Transverse colon (tissue), 4 donors: ENCODE measurements around the gene DDAH1. TPM values are rescaled to one million over a fixed set of nuclear protein-coding genes. Genes with fewer than 3 reads are reported as not detected.

Experiments used
- DNase-seq: peaks from one replicate; pipeline ENCODE4 v3.0.0-alpha.2; 2019
- H3K27ac ChIP-seq, 4 donors: fragments of 200-600 bp; sonication (generic); 2 replicates each; pipeline ENCODE4 v1.5.1; 2016 to 2018; ENCODE audit warnings: inconsistent platforms in 4 of 4
- H3K27me3 ChIP-seq: fragments of 200-600 bp; sonication (generic); 2 replicates; pipeline ENCODE4 v1.5.1; 2017; ENCODE audit warnings: inconsistent platforms
- H3K36me3 ChIP-seq, 4 donors: fragments of 200-600 bp; sonication (generic); 2 replicates each; pipeline ENCODE4 v1.5.1; 2017 to 2019; ENCODE audit warnings: inconsistent platforms in 4 of 4
- H3K4me1 ChIP-seq, 4 donors: fragments of 200-600 bp; sonication (generic); 2 replicates each; pipeline ENCODE4 v1.5.1; 2017 to 2020; ENCODE audit warnings: inconsistent platforms in 4 of 4
- H3K4me3 ChIP-seq, 4 donors: fragments of 200-600 bp; sonication (generic); 1 replicate in 1 of 4; 2 replicates in 3 of 4; pipeline versions ENCODE4 v1.5.1 to v1.6.1; 2017 to 2019; ENCODE audit warnings: inconsistent platforms in 4 of 4
- H3K9me3 ChIP-seq, 2 donors: fragments of 200-600 bp; sonication (generic); 2 replicates each; pipeline ENCODE4 v1.5.1; 2017 to 2019; ENCODE audit warnings: inconsistent platforms in 2 of 2
- EP300 ChIP-seq: sonication (generic); formaldehyde crosslinking; IDR thresholded peaks from one replicate; pipeline ENCODE4 v1.6.1; 2017; ENCODE audit warnings: antibody characterized with exemption, low read depth
- POLR2A ChIP-seq: fragments of 450-650 bp; IDR thresholded peaks from one replicate; pipeline ENCODE4 v1.6.1; 2016; ENCODE audit warnings: antibody characterized with exemption, mild to moderate bottlenecking, moderate library complexity
- POLR2AphosphoS5 ChIP-seq, 3 donors: sonication (generic); formaldehyde crosslinking; IDR thresholded peaks; one replicate each; pipeline ENCODE4 v1.6.1; 2016; ENCODE audit warnings: antibody characterized with exemption in 3 of 3
- WGBS, 2 donors: methylation state at CpG; one replicate each; pipeline ENCODE4 v1.1.5; 2018; ENCODE audit warnings: low coverage in 1 of 2; 5-methylcytosine and 5-hydroxymethylcytosine counted together
- in situ Hi-C, 4 donors: fragments of 200-750 bp; cut with MboI; loops; one replicate each; pipeline versions ENCODE4 v1.15.0 to v1.15.1; 2017; ENCODE audit warnings: low sequenced_read_pairs in 3 of 4, low pct_ligation_motif_present in 1 of 4, low pct_unique_long_range_greater_than_20kb in 1 of 4
- intact Hi-C: fragments of 100-400 bp; cut with DNase I; formaldehyde crosslinking; loops from one replicate; pipeline ENCODE4 v1.15.1; 2023; ENCODE audit warnings: low total_unique reads
- total RNA-seq, 4 donors: library from RNA; depleted of rRNA; stranded (reverse); fragments of >200 nt; gene quantifications; one replicate each; pipeline ENCODE4 v1.1.0, GENCODE V29; 2016
- TF ChIP-seq, protein P1 (sequence below), 5 experiments: fragments of 200-600 bp in 3 of 5; fragments of 450-650 bp in 2 of 5; sonication (generic) in 3 of 5; IDR thresholded peaks; 1 replicate in 2 of 5; 2 replicates in 3 of 5; pipeline ENCODE4 v1.5.1; 2016 to 2017; ENCODE audit warnings: antibody characterized with exemption in 5 of 5, inconsistent platforms in 3 of 5, mild to moderate bottlenecking in 2 of 5, moderate library complexity in 1 of 5

The DDAH1 gene
- total RNA-seq, 4 donors from 2014 or later = 22.4 to 69.4 (median 48.3) TPM

DNA sequence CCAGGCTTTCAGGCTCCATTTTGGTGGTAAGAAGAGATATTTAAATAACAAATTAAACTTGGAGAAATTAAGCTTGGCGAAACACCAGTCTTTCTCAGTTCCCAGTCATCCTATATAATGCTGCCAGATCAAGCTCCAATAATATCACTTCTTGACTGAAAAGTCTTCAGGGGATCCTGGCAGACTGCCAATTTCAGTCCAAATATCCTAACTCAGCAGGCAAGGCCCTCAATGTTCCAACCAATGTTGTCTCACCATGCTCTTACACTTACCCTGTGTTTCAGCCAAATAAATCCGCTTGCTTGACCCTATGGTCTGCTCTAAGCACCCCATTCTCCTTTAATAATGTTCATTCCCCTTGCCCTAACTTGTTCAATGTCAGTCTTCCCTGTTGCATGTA, 148.6 kb downstream of the DDAH1 start:
- in situ Hi-C loops = loop anchor here (10.0 to 25.0 kb wide), 7 partner anchors 171 to 846 kb away; partner anchors contain the start of genes CCN1 (in 4 of the 4) and COL24A1 (in 1 of the 4)
- DNase-seq = no peak
- no peaks in the 10 kb centered on the region for H3K36me3 ChIP-seq
- H3K27me3 ChIP-seq = no peaks in the 10 kb centered on the region
- H3K4me3 ChIP-seq = no peak overlapping the region
- WGBS, 2 donors = 97 to 100% methylated on average over 2 of the region's 2 CpGs
- H3K27ac ChIP-seq = no peak overlapping the region
- H3K9me3 ChIP-seq = no peaks in the 10 kb centered on the region
- H3K4me1 ChIP-seq = peaks cover 0 to 12% (median 6%) of the 10 kb centered on the region in 4 donors
- TF ChIP-seq, protein P1, sequence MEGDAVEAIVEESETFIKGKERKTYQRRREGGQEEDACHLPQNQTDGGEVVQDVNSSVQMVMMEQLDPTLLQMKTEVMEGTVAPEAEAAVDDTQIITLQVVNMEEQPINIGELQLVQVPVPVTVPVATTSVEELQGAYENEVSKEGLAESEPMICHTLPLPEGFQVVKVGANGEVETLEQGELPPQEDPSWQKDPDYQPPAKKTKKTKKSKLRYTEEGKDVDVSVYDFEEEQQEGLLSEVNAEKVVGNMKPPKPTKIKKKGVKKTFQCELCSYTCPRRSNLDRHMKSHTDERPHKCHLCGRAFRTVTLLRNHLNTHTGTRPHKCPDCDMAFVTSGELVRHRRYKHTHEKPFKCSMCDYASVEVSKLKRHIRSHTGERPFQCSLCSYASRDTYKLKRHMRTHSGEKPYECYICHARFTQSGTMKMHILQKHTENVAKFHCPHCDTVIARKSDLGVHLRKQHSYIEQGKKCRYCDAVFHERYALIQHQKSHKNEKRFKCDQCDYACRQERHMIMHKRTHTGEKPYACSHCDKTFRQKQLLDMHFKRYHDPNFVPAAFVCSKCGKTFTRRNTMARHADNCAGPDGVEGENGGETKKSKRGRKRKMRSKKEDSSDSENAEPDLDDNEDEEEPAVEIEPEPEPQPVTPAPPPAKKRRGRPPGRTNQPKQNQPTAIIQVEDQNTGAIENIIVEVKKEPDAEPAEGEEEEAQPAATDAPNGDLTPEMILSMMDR (IDR thresholded peaks at IDR 0.05) = no peak
- TF ChIP-seq POLR2A (no peak), EP300 (no peak), POLR2AphosphoS5 (IDR thresholded peaks at IDR 0.05) (no peak)
- intact Hi-C loops = no loop called here

GRCh38 chr1:85315789-85316188, 149.2 kb downstream of the DDAH1 start:
- no peak for DNase-seq
- intact Hi-C loops (no loop called here), in situ Hi-C loops (loop anchor here (10.0 to 25.0 kb wide), 7 partner anchors 172 to 847 kb away; partner anchors contain the start of genes CCN1 (in 4 of the 4) and COL24A1 (in 1 of the 4))
- TF ChIP-seq POLR2AphosphoS5 (IDR thresholded peaks at IDR 0.05) = no peak
- Histone ChIP-seq H3K27me3 (no peaks in the 10 kb centered on the region), H3K4me3 (no peak overlapping the region), H3K9me3 (no peaks in the 10 kb centered on the region), H3K27ac (no peak overlapping the region), H3K36me3 (no peaks in the 10 kb centered on the region), H3K4me1 (peaks cover 0 to 12% (median 6%) of the 10 kb centered on the region in 4 donors)
- 76 to 92% methylated on average over 8 of the region's 8 CpGs for WGBS, 2 donors

DNA sequence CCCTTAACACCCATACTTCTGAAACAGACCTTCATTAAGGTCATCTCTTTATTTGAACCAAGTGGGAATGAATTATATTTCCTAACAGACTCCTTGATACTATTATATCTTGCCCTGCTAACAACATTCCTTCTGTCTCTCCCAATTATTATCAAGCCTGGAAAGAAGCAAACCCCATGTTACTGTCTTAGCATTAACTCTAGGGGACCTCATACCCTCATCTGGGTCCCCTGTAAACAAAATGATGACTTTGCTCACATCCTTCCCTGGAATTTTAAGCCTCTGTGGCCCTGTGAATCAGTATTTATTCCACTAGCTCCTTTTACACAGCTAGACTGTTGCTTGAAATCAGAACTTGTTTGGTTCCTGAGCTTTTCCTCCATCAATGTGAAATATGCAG, 150.2 kb downstream of the DDAH1 start:
- TF ChIP-seq POLR2AphosphoS5 (IDR thresholded peaks at IDR 0.05) (no peak), POLR2A (no peak), EP300 (no peak)
- TF ChIP-seq, protein P1 (IDR thresholded peaks at IDR 0.05) = no peak
- H3K27me3 ChIP-seq = no peaks in the 10 kb centered on the region
- H3K4me3 ChIP-seq = no peak overlapping the region
- in situ Hi-C loops = loop anchor here (10.0 to 25.0 kb wide), 7 partner anchors 173 to 848 kb away; partner anchors contain the start of genes CCN1 (in 4 of the 4) and COL24A1 (in 1 of the 4)
- no peaks in the 10 kb centered on the region for H3K9me3 ChIP-seq
- intact Hi-C loops = no loop called here
- peaks cover 0 to 12% (median 6%) of the 10 kb centered on the region in 4 donors for H3K4me1 ChIP-seq
- no peaks in the 10 kb centered on the region for H3K36me3 ChIP-seq
- peak overlapping the region in 3 of 4 donors; percentile 39 to 63 (median 51) for H3K27ac ChIP-seq
- no peak for DNase-seq

GRCh38 chr1:85313888-85314696, 150.9 kb downstream of the DDAH1 start:
- H3K4me3 ChIP-seq = no peak overlapping the region
- DNase-seq = no peak
- peaks cover 0 to 12% (median 6%) of the 10 kb centered on the region in 4 donors for H3K4me1 ChIP-seq
- TF ChIP-seq, protein P1 (IDR thresholded peaks at IDR 0.05) = no peak
- peak in 1 of 3 donors; percentile 11 for TF ChIP-seq POLR2AphosphoS5 (IDR thresholded peaks at IDR 0.05)
- in situ Hi-C loops (loop anchor here (10.0 to 25.0 kb wide), 7 partner anchors 173 to 848 kb away; partner anchors contain the start of genes CCN1 (in 4 of the 4) and COL24A1 (in 1 of the 4)), intact Hi-C loops (no loop called here)
- peak overlapping the region in 3 of 4 donors; percentile 39 to 63 (median 51) for H3K27ac ChIP-seq
- no peaks in the 10 kb centered on the region for H3K27me3 ChIP-seq
- WGBS, 2 donors = 56 to 58% methylated on average over 3 of the region's 3 CpGs
- H3K9me3 ChIP-seq = no peaks in the 10 kb centered on the region
- no peaks in the 10 kb centered on the region for H3K36me3 ChIP-seq
